ENCODE measurements around the gene IRAK1. TPM values are rescaled to one million over a fixed set of nuclear protein-coding genes. Genes with fewer than 3 reads are reported as not detected.

IRAK1 gene
- 82.9 and 93.1 TPM in 2 replicates for total RNA-seq

GRCh38 chrX:154019633-154020528, at the start of gene IRAK1:
Gene IRAK1 (minus strand): TSS chrX:154019902. CDS start chrX:154019812, 90 bp downstream.

GRCh38 chrX:153972368-153973126, 47.2 kb downstream of the IRAK1 start, which contains the start of gene TMEM187:
Gene TMEM187 (plus strand): TSS chrX:153972754. CDS start chrX:153982063, 9,309 bp downstream.

GRCh38 chrX:153971450-153972367, 48.0 kb downstream of the IRAK1 start, which contains the start of gene HCFC1:
Gene HCFC1 (minus strand): TSS chrX:153971818. CDS start chrX:153970840, 978 bp downstream.

Other genes starting within 250 kb of the IRAK1 start
- gene SRPK3, start 238.9 kb downstream of the IRAK1 start, total RNA-seq, result 0.59 and 0.84 TPM in 2 replicates
- gene IDH3G, start 225.5 kb downstream of the IRAK1 start, total RNA-seq, result 94.1 and 96.8 TPM in 2 replicates
- 187 and 269 TPM in 2 replicates for gene SSR4, start 225.2 kb downstream of the IRAK1 start, total RNA-seq
- gene PDZD4, start 189.4 kb downstream of the IRAK1 start, total RNA-seq, result 0.30 and 0.50 TPM in 2 replicates
- gene L1CAM, start 133.7 kb downstream of the IRAK1 start, total RNA-seq, result 28.6 and 30.0 TPM in 2 replicates
- gene AVPR2, start 115.2 kb downstream of the IRAK1 start, total RNA-seq, result 0.50 TPM in 1 of 2 replicates, not detected in the other
- gene ARHGAP4, start 93.6 kb downstream of the IRAK1 start, total RNA-seq, result 2.2 and 3.7 TPM in 2 replicates
- gene NAA10, start 84.9 kb downstream of the IRAK1 start, total RNA-seq, result 169 and 189 TPM in 2 replicates
- gene RENBP, start 75.3 kb downstream of the IRAK1 start, total RNA-seq, result 0.30 and 0.84 TPM in 2 replicates
- 39.3 and 43.1 TPM in 2 replicates for gene HCFC1, start 48.1 kb downstream of the IRAK1 start, total RNA-seq
- 4.7 and 5.1 TPM in 2 replicates for gene TMEM187, start 47.1 kb downstream of the IRAK1 start, total RNA-seq
- 13.4 and 13.8 TPM in 2 replicates for gene MECP2, start 77.8 kb upstream of the IRAK1 start, total RNA-seq
- gene OPN1LW, start 124.3 kb upstream of the IRAK1 start, total RNA-seq, result not detected in 2 replicates
- gene OPN1MW, start 162.7 kb upstream of the IRAK1 start, total RNA-seq, result not detected in 2 replicates
- not detected in 2 replicates for gene OPN1MW2, start 199.9 kb upstream of the IRAK1 start, total RNA-seq
- not detected in 2 replicates for gene OPN1MW3, start 237.7 kb upstream of the IRAK1 start, total RNA-seq

Data from bronchus fibroblast of lung (primary cell).